Central memory CD4-positive, alpha-beta T cell (primary cell): ENCODE measurements around the gene CTRL.
"Not testable (repeated sequence)": the region's sequence is repeated elsewhere in the genome, so short reads cannot be mapped to it uniquely, and the experiment has no call there.

Experiments used
- DNase-seq: peaks from one replicate; pipeline ENCODE4 v3.0.0; 2022

CTRL gene

DNA sequence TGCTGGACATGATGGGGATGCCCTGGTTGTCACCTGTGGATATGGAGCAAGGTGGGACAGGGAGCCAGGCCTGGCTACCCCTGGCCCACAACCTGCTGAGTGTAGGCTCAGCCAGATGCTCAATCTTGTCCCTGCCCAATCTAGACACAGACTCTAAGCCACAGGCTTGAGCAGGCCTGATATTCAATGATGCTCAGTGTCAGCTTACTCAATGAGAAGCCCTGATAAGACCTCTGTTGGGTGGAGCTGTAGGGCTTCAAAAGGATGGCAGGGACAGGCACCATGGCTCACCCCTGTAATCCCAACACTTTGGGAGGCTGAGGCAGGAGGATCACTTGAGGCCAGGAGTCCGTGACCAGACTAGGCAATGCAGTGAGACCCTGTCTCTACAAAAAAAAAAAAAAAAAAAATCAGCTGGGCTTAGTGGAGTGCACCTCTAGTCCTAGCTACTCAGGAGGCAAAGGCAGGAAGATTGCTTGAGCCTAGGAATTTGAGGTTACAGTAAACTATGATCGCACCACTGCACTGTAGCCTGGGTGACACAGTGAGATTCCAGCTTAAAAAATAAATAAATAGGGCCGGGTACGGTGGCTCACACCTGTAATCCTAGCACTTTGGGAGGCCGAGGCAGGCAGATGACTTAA, 8.9 kb upstream of the CTRL start:
- no peak for DNase-seq

GRCh38 chr16:67939507-67940445, 8.1 kb upstream of the CTRL start:
- peak; percentile 16 for DNase-seq

DNA sequence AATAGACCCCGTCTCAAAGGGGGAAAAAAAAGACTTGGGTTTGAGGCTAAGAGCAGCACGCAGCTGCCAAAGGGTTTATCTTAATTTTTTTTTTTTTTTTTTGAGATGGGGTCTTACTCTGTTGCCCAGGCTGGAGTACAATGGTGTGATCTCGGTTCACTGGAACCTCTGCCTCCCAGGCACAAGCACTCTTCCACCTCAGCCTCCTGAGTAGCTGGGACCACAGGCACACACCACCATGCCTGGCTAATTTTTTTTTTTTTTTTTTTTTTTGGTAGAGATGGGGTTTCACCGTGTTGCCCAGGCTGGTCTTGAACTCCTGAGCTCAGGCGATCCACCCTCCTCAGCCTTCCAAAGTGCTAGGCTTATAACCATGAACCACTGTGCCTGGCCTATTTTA, 6.1 kb upstream of the CTRL start:
- not testable (repeated sequence) for DNase-seq

GRCh38 chr16:67936880-67937605, 5.4 kb upstream of the CTRL start:
- peak; percentile 84 for DNase-seq

- DNase-seq = no peak
These were observed 4.6 kb upstream of the CTRL start, which contains the start of gene PSMB10 for GRCh38 chr16:67936124-67936879. Gene PSMB10, minus strand, starts transcription at chr16:67936850. Its CDS starts 101 bp downstream, at chr16:67936749.

- peak; percentile 94 for DNase-seq
These were observed 3.9 kb upstream of the CTRL start for GRCh38 chr16:67935402-67936123.

DNA sequence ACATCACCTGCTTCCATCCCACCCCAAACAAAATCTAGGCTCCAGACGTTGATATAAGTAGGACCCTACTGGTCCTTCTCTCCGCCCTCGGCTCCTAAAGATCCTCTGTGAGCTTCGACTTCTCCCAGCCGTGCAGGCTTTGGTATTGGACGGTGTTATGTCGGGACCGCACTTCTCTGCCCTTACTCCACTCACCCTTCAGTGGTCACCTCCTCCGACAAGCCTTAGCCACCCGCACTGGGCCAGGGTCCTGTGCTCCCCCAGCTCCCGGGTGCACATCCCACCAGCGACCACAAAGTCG, 3.4 kb upstream of the CTRL start:
- DNase-seq = no peak

DNA sequence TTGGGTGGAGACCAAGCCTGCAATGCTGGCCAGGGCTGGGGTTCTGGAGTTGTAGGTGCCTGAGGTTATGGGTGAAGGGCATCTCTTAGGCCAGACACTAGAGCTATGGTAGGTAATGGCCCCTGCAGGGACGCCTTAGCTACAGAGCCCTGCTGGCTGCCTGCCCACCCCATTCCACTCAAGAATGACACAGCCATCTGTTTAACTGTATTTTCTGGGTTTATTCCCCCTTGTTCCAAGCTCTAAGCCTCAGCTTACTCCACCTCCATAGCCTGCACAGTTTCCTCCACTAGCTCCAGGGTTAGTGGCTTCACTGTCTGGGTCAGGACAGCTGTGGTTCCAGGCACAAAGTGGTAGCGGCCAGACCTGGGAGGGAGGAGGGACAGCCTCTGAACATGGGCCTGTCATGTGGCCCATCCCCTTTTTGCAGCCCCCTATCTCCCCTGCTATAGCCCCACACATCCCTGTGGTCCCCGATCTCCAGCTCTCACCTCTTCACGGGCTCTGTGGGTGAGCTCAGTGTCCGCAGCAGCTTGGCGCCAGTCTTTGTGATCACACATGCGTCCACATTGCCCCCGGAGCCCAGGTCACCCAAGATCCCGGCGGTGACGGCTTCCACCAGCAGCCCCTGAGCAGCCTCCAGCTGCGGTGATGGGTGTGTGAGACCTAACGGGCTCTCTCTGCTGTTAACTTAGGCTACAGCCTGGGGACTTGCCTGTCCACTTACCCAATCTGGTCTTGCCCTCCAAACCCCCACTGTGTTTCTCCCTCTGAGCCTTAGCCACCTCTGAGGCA, 2.8 kb upstream of the CTRL start:
- DNase-seq = no peak

- no peak for DNase-seq
These were observed 2.1 kb upstream of the CTRL start for GRCh38 chr16:67933805-67934204.

GRCh38 chr16:67932462-67932840, 789 bp upstream of the CTRL start:
- no peak for DNase-seq

GRCh38 chr16:67930678-67931211, 917 bp downstream of the CTRL start:
- no peak for DNase-seq

- no peak for DNase-seq
These were observed 1.5 kb downstream of the CTRL start for GRCh38 chr16:67930191-67930590.

GRCh38 chr16:67928561-67929364, 2.9 kb downstream of the CTRL start:
- DNase-seq = peak; percentile 65

GRCh38 chr16:67928147-67928546, 3.5 kb downstream of the CTRL start:
- DNase-seq = no peak

GRCh38 chr16:67927131-67927941, 4.3 kb downstream of the CTRL start:
- no peak for DNase-seq

DNA sequence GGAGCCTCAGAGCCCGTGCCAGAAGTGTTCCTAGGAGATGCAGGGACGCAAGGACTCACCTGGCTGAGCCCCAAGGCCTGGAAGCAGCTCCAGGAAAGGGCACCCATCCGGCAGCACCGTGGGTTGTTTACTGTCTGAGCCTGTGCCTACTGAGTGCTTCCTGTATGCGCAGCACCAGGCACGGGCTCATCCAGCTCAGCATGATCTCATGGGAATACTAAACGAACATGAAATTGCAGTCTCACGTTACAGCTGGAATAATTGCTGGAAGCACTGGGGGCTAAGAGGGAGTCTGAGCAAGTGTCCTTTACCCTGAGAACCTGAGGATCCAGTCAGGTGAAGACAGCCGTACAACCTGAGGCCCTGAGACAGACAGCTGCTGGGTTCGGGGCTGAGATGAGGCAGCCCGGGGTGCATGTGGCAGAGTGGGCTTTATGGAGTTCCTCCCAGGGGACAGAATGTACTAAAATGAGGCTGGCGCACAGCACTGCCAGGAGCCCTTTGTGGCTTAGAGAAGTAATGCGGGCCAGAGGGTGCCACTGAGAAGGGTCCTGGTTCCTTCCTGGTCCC, 5.4 kb downstream of the CTRL start:
- DNase-seq = no peak

- DNase-seq = no peak
These were observed 7.3 kb downstream of the CTRL start for GRCh38 chr16:67924140-67924906.
